Peyer's patch (tissue), 4 donors: ENCODE data around the gene IL22RA1.

Experiments used
- POLR2A ChIP-seq, 2 donors: fragments of 450-650 bp; IDR thresholded peaks; one replicate each; pipeline ENCODE4 v1.5.1; 2017; ENCODE audit warnings: antibody characterized with exemption in 2 of 2, mild to moderate bottlenecking in 2 of 2, moderate library complexity in 2 of 2
- TF ChIP-seq, protein P1 (sequence below), 6 experiments: fragments of 450-650 bp in 4 of 6; fragments of 200-600 bp in 2 of 6; sonication (generic) in 1 of 6; IDR thresholded peaks; one replicate each; pipeline ENCODE4 v1.5.1; 2017 to 2019; ENCODE audit warnings: antibody characterized with exemption in 6 of 6, mild to moderate bottlenecking in 3 of 6, moderate library complexity in 1 of 6

DNA sequence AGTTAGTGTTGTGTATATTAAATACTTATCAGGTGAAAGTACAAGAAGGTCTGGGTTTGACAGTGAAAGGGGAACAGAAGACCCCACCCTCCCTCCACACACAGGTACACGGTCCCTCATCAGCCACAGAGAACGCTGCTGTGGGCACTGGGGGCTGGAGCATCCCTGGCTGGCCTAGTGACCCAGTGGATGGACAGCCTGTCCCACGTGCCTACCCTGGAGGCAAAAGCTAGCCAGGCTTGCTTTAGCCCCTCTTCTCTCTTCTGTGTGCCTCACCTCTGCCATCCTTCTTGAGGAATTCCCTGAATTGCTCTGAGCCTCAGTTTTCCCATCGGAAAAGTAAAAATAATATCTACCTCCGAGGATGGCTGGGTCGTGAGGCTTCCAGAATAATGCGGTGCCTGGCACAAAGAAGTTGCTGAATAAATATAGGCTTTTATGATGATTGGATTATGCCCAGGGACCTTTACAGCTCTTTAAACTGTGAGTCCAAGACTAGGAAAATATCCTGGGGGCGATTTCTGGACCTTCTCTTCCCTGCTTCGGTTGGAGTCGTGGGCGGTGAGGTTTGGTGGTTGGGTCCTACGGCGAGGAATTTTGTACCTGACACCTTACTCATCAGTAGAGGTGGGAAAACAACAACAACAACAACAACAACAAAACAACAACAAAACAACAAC lies 43.2 kb upstream of the IL22RA1 start:
- TF ChIP-seq POLR2A (IDR thresholded peaks at IDR 0.05), result no peak
- TF ChIP-seq, protein P1, sequence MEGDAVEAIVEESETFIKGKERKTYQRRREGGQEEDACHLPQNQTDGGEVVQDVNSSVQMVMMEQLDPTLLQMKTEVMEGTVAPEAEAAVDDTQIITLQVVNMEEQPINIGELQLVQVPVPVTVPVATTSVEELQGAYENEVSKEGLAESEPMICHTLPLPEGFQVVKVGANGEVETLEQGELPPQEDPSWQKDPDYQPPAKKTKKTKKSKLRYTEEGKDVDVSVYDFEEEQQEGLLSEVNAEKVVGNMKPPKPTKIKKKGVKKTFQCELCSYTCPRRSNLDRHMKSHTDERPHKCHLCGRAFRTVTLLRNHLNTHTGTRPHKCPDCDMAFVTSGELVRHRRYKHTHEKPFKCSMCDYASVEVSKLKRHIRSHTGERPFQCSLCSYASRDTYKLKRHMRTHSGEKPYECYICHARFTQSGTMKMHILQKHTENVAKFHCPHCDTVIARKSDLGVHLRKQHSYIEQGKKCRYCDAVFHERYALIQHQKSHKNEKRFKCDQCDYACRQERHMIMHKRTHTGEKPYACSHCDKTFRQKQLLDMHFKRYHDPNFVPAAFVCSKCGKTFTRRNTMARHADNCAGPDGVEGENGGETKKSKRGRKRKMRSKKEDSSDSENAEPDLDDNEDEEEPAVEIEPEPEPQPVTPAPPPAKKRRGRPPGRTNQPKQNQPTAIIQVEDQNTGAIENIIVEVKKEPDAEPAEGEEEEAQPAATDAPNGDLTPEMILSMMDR (IDR thresholded peaks at IDR 0.05), result no peak
